Transverse colon (tissue), 4 donors: Measurements from ENCODE around the gene C12orf56.

Source experiments
- EP300 ChIP-seq: sonication (generic); formaldehyde crosslinking; IDR thresholded peaks from one replicate; pipeline ENCODE4 v1.6.1; 2017; ENCODE audit warnings: antibody characterized with exemption, low read depth
- POLR2A ChIP-seq: fragments of 450-650 bp; IDR thresholded peaks from one replicate; pipeline ENCODE4 v1.6.1; 2016; ENCODE audit warnings: antibody characterized with exemption, mild to moderate bottlenecking, moderate library complexity
- POLR2AphosphoS5 ChIP-seq, 3 donors: sonication (generic); formaldehyde crosslinking; IDR thresholded peaks; one replicate each; pipeline ENCODE4 v1.6.1; 2016; ENCODE audit warnings: antibody characterized with exemption in 3 of 3
- TF ChIP-seq, protein P1 (sequence below), 5 experiments: fragments of 200-600 bp in 3 of 5; fragments of 450-650 bp in 2 of 5; sonication (generic) in 3 of 5; IDR thresholded peaks; 1 replicate in 2 of 5; 2 replicates in 3 of 5; pipeline ENCODE4 v1.5.1; 2016 to 2017; ENCODE audit warnings: antibody characterized with exemption in 5 of 5, inconsistent platforms in 3 of 5, mild to moderate bottlenecking in 2 of 5, moderate library complexity in 1 of 5

DNA sequence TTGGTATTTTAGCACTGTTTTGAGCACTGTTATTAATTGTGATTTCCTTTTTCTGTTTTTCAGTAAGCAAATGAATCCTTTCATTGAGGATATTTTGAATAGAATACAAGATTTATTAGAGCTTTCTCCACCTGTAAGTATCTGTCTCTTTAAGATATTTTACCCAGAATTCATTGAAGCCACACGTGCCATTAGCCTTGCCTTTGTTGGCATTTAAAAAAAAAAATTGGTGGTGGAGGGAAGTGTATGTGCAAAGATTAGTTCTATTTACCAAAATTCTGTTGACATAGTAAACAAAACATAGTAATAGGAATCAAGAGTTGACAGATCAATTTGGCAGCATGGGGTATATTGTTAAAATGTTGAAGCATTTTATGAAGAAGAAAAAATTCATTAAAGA is 37.4 kb upstream of the C12orf56 start:
- TF ChIP-seq, protein P1, sequence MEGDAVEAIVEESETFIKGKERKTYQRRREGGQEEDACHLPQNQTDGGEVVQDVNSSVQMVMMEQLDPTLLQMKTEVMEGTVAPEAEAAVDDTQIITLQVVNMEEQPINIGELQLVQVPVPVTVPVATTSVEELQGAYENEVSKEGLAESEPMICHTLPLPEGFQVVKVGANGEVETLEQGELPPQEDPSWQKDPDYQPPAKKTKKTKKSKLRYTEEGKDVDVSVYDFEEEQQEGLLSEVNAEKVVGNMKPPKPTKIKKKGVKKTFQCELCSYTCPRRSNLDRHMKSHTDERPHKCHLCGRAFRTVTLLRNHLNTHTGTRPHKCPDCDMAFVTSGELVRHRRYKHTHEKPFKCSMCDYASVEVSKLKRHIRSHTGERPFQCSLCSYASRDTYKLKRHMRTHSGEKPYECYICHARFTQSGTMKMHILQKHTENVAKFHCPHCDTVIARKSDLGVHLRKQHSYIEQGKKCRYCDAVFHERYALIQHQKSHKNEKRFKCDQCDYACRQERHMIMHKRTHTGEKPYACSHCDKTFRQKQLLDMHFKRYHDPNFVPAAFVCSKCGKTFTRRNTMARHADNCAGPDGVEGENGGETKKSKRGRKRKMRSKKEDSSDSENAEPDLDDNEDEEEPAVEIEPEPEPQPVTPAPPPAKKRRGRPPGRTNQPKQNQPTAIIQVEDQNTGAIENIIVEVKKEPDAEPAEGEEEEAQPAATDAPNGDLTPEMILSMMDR (IDR thresholded peaks at IDR 0.05) = no peak
- TF ChIP-seq POLR2AphosphoS5 (IDR thresholded peaks at IDR 0.05) (no peak), EP300 (no peak), POLR2A (no peak)
